Stimulated activated CD8-positive, alpha-beta memory T cell treated with anti-CD3 and anti-CD28 coated beads, Interleukin-15, amount 100 ng/mL, for 1 hour (primary cell): ENCODE results near the gene SRP14.
"Not testable (repeated sequence)": the region's sequence is repeated elsewhere in the genome, so short reads cannot be mapped to it uniquely, and the experiment has no call there.

Experiments
- DNase-seq: peaks from one replicate; pipeline ENCODE4 v3.0.0-alpha.2; 2020; ENCODE audit warnings: low read depth

Gene SRP14

DNA sequence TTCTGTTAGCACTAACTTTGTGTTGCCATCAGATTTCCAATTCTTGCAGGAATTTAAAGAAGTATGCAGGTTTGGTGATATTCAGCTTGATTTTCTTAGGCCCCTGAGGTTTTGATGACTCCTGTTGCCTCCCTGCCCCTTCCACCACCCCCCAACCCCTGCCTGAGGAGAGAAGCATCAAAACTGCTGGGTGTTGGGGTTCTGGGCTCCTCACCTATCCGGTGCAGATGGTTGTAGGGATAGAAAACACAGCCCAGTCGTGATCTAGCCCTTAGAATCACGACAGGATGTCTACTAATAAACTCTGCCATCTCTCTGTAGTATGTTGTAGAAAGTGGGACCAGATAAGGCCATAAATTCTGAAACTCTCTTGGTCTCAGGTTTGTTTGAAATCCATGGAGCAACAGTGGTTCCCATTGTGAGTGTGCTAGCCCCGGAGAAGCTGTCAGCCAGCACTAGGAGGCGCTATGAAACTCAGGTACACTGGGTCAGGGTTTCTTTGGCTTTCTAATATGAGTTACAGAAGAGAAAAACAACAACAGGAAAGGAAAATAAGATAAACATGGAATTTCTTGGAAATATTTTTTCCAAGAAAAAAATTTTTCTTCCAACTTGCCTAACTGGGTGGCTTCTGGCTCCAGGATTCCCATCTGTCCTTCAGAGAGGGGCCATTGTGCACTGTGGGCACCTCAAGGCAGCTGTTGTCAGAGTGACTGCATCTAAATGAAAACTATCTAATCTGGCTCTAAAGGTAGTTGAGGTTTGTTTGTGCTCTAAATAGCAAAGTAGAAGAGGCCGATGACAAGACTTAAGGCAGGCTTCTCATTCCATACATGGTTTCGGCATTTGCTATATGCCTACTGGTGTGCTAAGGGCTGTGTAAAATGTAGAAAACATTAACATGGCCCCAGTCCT lies 8.7 kb downstream of the SRP14 start:
- no peak for DNase-seq

DNA sequence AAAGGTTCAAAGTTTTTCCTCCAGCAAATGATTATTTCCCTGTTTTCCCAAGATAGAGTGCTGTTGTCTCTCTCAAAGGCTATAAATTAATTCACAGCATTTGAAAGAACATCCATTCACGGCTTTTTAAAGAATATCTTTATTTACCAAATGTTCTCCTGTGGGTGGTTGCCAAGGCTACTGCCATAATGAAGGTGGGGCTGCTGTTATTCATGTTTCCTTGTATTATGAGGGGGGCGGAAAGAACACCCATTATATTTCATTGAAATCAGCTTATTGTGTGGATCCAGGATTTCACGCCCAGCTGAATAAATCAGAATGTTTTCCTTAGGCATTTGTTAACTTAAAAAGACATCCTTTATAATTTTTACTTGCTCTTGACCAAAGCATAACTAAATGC lies 10.1 kb downstream of the SRP14 start:
- no peak for DNase-seq

DNA sequence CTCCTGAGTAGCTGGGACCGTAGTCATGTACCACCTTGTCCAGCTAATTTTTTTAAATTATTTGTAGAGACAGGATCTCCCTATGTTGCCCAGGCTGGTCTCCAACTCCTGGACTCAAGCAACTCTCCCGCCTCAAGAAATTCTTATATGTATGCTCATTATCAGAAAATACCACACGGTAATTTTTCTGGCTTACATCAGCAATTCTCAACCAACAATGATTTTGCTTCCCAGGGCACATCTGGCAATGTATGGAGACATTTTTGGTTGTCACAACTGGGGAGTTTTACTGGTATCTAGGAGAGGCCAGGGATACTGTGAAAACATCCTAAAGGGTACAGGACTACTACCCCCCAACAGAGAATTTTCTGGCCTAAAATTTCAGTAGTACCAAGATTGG lies 10.8 kb downstream of the SRP14 start:
- no peak for DNase-seq

DNA sequence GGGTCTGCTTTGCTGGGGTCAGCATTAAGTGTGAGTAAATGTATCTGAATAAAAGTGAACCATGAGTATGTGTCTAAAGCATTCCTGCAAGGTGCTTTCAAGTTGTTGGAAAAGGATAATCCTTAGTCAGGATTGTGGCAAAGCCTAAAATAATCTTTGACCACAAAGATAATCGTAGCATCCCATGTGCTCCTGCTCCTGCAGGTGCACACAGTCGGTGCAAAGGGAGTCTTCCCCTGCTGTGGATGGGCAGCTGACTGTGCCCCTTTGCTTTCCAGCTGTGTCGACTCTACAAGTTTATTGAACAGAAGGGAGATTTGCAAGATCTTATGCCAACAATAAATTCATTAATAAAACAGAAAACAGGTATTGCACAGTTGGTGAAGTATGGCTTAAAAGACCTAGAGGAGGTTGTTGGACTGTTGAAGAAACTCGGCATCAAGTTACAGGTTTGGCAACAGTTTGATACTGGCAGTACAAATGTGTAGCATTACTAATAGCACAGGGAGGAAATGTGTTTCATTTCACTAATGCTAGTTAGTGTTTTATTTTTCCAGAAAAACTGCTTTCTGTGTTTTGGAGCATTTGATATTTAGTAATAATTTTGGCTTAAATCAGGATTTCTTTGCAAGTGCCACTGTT lies 22.6 kb downstream of the SRP14 start:
- DNase-seq, result no peak

DNA sequence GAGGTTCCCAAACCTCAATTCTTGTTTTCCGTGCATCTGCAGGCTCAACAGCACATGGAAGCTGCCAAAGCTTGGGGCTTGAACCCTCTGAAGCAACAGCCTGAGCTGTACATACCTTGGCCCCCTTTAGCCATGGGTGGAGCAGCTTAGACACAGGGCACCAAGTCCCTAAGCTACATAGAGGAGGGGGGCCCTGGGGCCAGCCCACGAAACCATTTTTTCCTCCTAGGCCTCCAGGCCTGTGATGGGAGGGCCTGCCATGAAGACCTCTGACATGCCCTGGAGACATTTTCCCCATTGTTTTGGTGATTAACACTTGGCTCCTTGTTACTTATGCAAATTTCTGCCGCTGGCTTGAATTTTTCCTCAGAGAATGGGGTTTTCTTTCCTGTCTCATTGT lies 24.6 kb downstream of the SRP14 start:
- DNase-seq, result no peak

DNA sequence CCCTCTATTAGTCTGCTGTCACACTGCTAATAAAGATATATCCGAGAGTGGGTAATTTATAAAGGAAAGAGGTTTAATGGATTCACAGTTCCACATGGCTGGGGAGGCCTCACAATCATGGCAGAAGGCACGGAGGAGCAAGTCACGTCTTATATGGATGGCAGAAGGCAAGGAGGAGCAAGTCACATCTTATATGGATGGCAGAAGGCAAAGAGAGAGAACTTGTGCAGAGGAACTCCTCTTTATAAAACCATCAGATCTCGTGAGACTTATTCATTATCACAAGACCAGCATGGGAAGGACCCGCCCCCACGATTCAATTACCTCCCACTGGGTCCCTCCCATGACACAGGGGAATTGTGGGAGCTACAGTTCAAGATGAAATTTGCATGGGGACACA lies 25.6 kb downstream of the SRP14 start:
- not testable (repeated sequence) for DNase-seq

DNA sequence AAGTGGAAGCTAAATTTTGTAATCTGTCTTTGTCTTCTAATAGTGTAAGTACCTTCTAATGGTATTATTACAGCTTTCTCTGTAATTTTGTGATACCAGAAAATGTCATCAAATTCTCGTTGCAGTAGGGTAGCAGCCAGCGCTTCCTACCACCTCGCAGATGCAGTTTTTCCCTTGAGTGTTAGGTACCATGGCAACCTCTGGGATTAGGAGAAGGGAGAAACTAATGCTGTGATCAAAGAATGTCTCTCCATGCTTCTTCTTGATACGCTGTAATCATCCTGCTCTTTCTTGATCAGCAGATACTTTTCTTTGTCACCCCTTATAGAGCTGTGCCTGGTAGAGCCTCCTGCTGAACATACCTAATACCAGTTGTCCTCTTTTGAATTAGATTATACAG lies 27.7 kb downstream of the SRP14 start:
- DNase-seq, result no peak

DNA sequence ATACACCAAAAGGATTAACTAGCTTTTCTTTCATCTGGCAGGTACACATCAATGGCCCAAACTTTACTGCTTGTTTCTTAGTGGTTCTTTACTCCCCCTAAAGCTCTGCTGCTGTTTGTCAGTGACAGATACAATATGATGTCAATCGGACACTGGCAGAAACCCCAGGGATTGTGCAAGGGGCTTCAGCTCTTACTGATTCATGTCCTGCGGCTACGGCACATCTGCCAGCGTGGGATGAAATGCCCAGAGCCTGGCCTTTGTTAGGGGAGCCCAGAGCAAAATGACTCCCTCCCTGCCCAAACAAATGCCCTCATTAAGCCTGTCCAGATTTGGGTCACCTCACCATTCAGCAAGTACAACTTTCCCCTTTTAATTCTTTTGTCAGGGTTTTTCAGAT lies 28.3 kb downstream of the SRP14 start:
- DNase-seq, result no peak

DNA sequence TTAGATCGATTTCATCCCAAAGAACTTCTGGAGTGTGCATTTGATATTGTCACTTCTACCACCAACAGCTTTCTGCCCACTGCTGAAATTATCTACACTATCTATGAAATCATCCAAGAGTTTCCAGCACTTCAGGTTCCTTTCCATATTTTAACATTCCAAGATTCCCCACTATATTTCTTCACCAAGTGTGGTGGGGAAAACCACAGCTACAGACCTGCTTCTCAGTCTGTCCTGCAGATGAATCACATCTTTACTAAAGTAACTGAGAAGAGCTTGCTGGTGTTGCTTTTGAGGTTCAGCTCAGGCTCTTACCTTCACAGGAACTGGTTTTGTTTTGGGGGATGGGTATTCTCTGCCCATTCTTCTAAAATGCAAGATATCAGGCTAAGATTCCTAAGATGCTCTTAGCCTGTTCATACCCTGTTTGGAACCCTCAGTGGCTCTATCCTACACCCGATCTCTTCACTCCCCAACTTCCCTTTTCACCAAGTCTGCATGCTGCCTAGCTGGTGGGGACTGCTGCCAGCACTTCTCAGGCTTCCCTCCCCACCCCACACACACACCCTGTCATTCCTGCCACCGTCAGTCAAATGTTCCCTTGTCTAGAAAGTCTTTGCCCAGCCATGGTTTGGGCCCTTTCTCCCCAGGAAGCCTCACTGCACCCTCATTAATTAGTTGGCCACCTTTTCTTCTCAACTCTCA lies 30.8 kb downstream of the SRP14 start:
- DNase-seq, result no peak

- DNase-seq, result no peak
These were observed 32.3 kb downstream of the SRP14 start for GRCh38 chr15:40006646-40007045.

DNA sequence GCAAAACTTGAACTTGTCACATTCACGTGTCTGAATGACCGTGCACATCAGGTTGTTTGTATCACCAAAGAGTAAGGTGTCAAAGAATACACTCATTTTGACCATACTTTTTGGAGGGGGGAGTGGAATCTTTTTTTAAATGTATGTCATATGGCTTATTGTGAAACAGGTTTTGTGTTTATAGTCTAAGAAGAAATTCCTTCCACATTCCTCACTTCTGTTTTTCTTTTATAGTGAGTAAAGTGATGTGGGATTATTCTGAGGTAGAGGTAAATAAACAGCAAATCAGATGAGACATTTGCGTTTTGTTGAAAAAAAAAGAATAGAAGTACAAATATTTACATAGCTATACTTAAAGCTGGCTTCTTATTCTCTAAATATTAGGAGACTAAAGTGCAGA lies 33.0 kb downstream of the SRP14 start:
- no peak for DNase-seq

DNA sequence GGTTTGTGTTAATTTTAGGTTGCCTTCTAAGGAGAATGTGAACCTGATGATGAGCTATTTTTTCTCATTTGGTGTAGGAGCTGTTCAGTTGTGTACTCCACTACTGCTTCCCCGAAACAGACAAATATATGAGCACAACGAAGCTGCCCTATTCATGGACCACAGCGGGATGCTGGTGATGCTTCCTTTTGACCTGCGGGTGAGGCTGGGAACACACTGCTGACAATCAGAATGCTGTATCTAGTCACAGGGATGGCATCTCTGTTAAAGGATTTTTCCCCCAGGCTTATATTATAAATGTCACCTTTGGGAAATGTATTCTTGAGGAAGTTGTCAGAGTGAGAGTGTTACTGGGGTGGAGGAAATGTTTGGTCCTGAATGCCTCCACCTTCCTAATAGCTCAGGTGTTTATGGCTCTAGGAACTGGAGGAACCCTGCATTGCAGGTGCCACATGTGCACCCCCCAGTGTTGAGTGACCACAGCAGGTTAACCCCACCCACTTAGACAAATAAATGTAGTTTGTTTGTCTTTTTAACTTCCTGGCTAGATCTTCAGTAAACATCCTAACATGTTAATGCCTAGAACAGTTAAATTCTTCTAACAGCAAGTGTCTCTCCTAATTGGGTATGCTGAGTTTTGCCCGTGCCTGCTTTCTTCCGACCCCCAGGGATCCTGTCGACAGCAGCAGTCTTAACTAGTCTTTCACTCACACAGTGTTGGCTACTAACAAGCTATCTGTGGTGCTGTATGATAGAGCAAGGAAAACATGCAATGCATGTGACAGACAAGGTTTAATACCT lies 35.7 kb downstream of the SRP14 start:
- DNase-seq, result no peak

DNA sequence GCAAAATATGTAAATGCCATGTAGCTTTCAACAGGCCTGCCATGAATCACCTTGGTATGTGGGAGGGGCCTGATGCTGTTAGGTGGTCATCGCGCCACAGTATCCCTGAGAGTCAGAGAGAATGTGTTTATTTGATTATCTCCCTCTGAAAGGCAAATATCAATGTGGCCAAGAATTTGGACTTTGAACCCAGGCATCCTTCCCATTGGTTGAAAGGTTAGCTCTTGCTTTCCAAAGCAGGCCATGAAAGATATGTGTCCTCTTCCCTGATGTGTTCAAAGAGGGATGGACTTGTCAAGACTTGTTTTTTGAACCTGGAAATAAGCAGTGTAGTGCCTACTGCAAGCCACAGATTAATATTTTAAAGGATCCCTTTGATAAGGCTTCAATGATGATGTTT lies 36.7 kb downstream of the SRP14 start:
- no peak for DNase-seq

GRCh38 chr15:39999538-40000200 lies 39.3 kb downstream of the SRP14 start:
- no peak for DNase-seq

DNA sequence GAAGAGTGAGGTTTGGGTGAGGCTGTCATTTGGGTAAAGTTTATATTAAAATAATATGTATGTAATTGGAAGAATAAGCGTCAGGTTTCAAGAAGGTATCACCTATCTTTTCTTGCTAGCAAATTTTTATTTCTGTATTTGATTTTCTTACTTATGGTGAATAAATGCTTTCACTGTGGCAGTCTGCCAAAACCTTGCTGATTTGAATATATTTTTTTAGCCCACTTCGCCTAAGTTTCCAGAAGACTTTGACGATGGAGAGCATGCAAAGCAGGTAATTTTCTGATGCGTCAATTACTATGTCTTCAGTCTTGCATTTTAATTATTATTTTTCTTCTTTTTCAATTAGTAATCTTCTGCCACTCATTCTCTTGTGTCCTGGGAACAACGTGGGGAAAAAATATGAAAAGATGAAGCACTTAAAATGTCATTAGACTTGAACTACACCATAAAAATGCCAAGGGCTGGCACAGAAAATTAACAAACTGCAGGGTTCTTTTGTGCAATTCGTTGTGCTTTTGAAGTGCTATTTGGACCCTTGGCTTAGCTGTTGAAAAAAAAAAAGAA lies 40.4 kb downstream of the SRP14 start:
- no peak for DNase-seq

DNA sequence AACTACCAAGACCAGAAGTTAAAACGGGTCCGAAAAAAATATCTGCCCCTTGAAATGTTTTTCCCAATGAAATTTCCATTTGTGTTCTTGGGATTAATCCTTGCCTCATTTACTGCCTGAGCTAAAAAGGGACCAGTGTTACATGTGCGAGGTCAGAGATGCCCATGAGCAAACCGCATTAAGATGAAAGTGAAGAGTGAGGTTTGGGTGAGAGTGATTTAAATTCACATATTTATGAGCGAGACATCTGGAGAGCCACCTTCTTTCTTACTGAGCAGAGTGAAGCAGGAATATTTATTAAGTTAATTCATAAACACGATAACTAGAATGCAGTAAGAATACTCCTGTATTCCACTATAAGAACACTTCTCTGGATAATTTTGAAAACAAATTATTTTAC lies 41.3 kb downstream of the SRP14 start:
- no peak for DNase-seq

DNA sequence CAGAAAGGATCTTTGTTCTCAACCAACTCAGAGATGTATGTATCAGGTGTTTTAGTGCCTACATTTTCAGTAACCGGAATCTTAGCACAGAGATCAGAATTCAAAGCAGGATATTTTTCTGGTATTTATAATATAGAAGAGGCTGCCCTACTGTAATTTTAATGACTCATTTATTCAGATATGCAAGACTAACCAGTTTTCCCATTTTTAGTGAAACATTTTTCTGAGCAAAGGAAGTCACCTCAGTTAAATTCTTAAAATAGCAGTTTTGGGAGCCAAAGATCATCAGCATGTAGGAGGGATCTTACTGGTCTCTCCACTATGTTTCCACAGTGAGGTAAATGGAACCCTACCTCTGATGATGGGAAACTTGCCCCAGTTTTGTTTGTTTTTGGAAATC lies 42.0 kb downstream of the SRP14 start:
- no peak for DNase-seq

GRCh38 chr15:39996228-39996627 lies 42.8 kb downstream of the SRP14 start:
- DNase-seq, result not testable (repeated sequence)

DNA sequence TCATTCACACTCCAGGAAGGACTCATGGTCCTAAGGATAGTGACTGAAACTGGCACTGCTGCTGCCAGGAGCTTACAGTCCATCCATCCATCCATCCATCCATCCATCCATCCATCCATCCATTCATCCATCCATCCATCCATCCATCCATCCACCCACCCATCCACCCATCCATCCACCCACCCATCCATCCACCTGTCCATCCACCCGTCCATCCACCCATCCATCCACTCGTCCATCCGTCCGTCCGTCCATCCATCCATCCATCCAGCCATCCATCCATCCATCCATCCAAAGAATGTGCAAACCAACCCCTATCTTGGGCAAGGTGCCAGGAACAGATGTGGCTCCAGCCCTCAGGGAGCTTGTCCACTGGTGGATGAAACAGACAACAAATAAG lies 46.0 kb downstream of the SRP14 start:
- not testable (repeated sequence) for DNase-seq

DNA sequence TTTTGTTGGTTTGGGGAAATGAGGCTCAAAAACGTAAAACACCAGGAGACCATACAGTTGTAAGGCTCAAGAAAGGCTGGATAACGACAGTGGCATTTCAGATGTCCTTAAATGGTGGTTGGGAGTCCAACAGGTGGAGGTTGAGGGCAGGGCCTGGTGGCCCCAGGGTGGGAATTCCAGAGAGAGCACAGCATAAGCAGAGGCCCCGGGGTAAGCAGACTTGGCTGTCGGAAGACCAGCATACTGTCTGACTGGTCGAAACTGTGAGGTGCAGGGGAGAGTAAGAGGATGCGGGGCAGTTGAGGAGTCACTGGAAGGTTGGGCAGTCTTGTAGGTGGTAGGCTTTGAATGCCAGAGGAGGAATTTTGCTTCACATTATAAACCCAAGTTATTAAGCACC lies 48.3 kb downstream of the SRP14 start:
- no peak for DNase-seq

DNA sequence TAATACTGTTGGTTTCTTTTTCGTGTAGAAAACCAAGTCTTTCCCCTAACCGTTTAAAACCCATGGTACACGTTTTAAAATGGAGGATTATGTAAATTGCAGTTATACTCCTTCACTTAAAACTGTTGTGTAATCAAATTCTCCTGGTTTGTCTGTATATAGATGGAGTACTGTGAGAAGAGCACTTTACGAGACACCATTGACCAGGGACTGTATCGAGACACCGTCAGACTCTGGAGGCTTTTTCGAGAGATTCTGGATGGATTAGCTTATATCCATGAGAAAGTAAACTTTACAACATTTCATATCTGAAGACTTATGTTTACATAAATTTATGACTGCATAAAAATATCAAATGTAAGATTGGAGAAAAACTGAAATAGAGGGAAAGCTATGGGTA lies 51.2 kb downstream of the SRP14 start:
- DNase-seq, result no peak
